Keratinocyte (primary cell): ENCODE measurements around the gene ERC2. TPM values are rescaled to one million over a fixed set of nuclear protein-coding genes. Genes with fewer than 3 reads are reported as not detected.

Experiments
- DNase-seq: peaks from one replicate; pipeline ENCODE4 v3.0.0-alpha.2; 2011; ENCODE audit warnings: low read depth, missing footprints, low spot score
- FAIRE-seq: peaks from 2 replicates; lab custom pipeline; 2011; peaks lifted over from hg19 to GRCh38; lab: Jason Lieb, UNC
- H2AFZ ChIP-seq: 2 replicates; pipeline ENCODE4 v1.6.0; 2012; ENCODE audit warnings: low read length, control low read depth, inconsistent platforms; ENCODE audit not compliant: control insufficient read depth
- H3K27ac ChIP-seq: 2 replicates; pipeline ENCODE4 v1.5.1; 2011; ENCODE audit warnings: low read length; ENCODE audit not compliant: control insufficient read depth, insufficient read depth
- H3K27me3 ChIP-seq: 3 replicates; pipeline ENCODE4 v1.6.0; 2011; ENCODE audit warnings: low read length; ENCODE audit not compliant: control insufficient read depth, insufficient read depth; ENCODE audit errors: extremely low read depth
- H3K36me3 ChIP-seq, 2 experiments: 2 replicates in 1 of 2; 3 replicates in 1 of 2; pipeline ENCODE4 v1.5.1; 2011; ENCODE audit warnings: low read length in 2 of 2, mild to moderate bottlenecking in 1 of 2; ENCODE audit not compliant: control insufficient read depth in 2 of 2, insufficient read depth in 2 of 2; ENCODE audit errors: extremely low read depth in 1 of 2
- H3K4me1 ChIP-seq: 3 replicates; pipeline ENCODE4 v1.5.1; 2011; ENCODE audit warnings: low read length; ENCODE audit not compliant: control insufficient read depth, insufficient read depth; ENCODE audit errors: extremely low read depth
- H3K4me2 ChIP-seq: 3 replicates; pipeline ENCODE4 v1.6.0; 2011; ENCODE audit warnings: low read depth, low read length; ENCODE audit not compliant: control insufficient read depth, insufficient read depth; ENCODE audit errors: extremely low read depth
- H3K4me3 ChIP-seq, 3 experiments: fragments of 200-600 bp in 1 of 3; sonication (generic) in 1 of 3; 2 replicates in 2 of 3; 3 replicates in 1 of 3; pipeline ENCODE4 v1.5.1; 2011 to 2016; ENCODE audit warnings: low read length in 3 of 3, mild to moderate bottlenecking in 3 of 3, control low read depth in 2 of 3, inconsistent platforms in 1 of 3, low read depth in 1 of 3, mixed read lengths in 1 of 3, mixed run types in 1 of 3, moderate library complexity in 1 of 3; ENCODE audit not compliant: control insufficient read depth in 2 of 3, insufficient read depth in 2 of 3; ENCODE audit errors: extremely low read depth in 1 of 3
- H3K79me2 ChIP-seq: 2 replicates; pipeline ENCODE4 v1.6.0; 2012; ENCODE audit warnings: low read length; ENCODE audit not compliant: control insufficient read depth, insufficient read depth
- H3K9ac ChIP-seq: 3 replicates; pipeline ENCODE4 v1.6.0; 2011; ENCODE audit warnings: low read length; ENCODE audit not compliant: control insufficient read depth, insufficient read depth; ENCODE audit errors: extremely low read depth
- H3K9me1 ChIP-seq: 3 replicates; pipeline ENCODE4 v1.6.0; 2011; ENCODE audit warnings: low read length; ENCODE audit not compliant: control insufficient read depth, insufficient read depth; ENCODE audit errors: extremely low read depth
- H3K9me3 ChIP-seq: 2 replicates; pipeline ENCODE4 v1.5.1; 2012; ENCODE audit warnings: low read depth, low read length; ENCODE audit not compliant: control insufficient read depth
- H4K20me1 ChIP-seq: 3 replicates; pipeline ENCODE4 v1.6.0; 2011; ENCODE audit warnings: low read length; ENCODE audit not compliant: control insufficient read depth, insufficient read depth; ENCODE audit errors: extremely low read depth
- CTCF ChIP-seq, 3 experiments: IDR thresholded peaks in 1 of 3; conservative IDR thresholded peaks in 1 of 3; optimal IDR thresholded peaks in 1 of 3; 2 replicates in 2 of 3; 3 replicates in 1 of 3; pipeline versions ENCODE3 to v1.5.1; 2011; ENCODE audit warnings: low read length in 3 of 3, mild to moderate bottlenecking in 3 of 3, moderate library complexity in 2 of 3, control low read depth in 1 of 3, inconsistent platforms in 1 of 3; ENCODE audit not compliant: insufficient read depth in 2 of 3; ENCODE audit errors: extremely low read depth in 1 of 3
- EZH2 ChIP-seq: IDR thresholded peaks from one replicate; pipeline ENCODE4 v1.6.1; 2012; ENCODE audit warnings: inconsistent platforms, mild to moderate bottlenecking, low read length, moderate library complexity
- dilution Hi-C: fragments of 300-500 bp; cut with MboI; formaldehyde crosslinking; loops from one replicate; pipeline ENCODE4 v1.7.0; 2020; ENCODE audit warnings: low sequenced_read_pairs; ENCODE audit not compliant: extremely low pct_ligation_motif_present
- polyA plus RNA-seq, 5 experiments: library from polyadenylated mRNA; depleted of rRNA in 3 of 5; stranded (reverse) in 3 of 5; stranded (forward) in 1 of 5; unstranded in 1 of 5; fragments of >200 nt; gene quantifications; 1 replicate in 1 of 5; 2 replicates in 3 of 5; 3 replicates in 1 of 5; pipeline versions ENCODE4 v1.2.1 to v1.2.3, GENCODE V29; 2011 to 2012; ENCODE audit warnings: missing spikeins in 2 of 5, low read depth in 1 of 5, low replicate concordance in 1 of 5

The ERC2 gene
- polyA plus RNA-seq, 1 donor (not counting 4 experiments of a cell fraction or from before 2014, with no cell fraction given): 0.08 TPM

- dilution Hi-C loops: no loop called here
- Histone ChIP-seq H3K79me2 (no peaks in the 10 kb centered on the region), H3K4me1 (no peaks in the 10 kb centered on the region), H3K27me3 (no peaks in the 10 kb centered on the region), H3K36me3 (no peaks in the 10 kb centered on the region), H3K4me2 (no peak overlapping the region), H3K27ac (no peak overlapping the region), H4K20me1 (no peaks in the 10 kb centered on the region), H3K9me3 (no peaks in the 10 kb centered on the region), H2AFZ (no peak overlapping the region), H3K4me3 (no peak overlapping the region), H3K9me1 (no peaks in the 10 kb centered on the region), H3K9ac (no peak overlapping the region)
- no peak for DNase-seq
- no peak for FAIRE-seq
- TF ChIP-seq CTCF (optimal IDR thresholded peaks at IDR 0.05 in 1 of 3, IDR thresholded peaks at IDR 0.05 in 1 of 3, conservative IDR thresholded peaks at IDR 0.05 in 1 of 3; ENCODE audit: extremely low read depth in 1 of 3, insufficient read depth in 2 of 3, low read length in 3 of 3) (no peak), EZH2 (no peak)
Measured at GRCh38 chr3:55909373-55909772, 558.9 kb downstream of the ERC2 start.

GRCh38 chr3:55907616-55908015 lies 560.7 kb downstream of the ERC2 start:
- TF ChIP-seq CTCF (optimal IDR thresholded peaks at IDR 0.05 in 1 of 3, IDR thresholded peaks at IDR 0.05 in 1 of 3, conservative IDR thresholded peaks at IDR 0.05 in 1 of 3; ENCODE audit: extremely low read depth in 1 of 3, insufficient read depth in 2 of 3, low read length in 3 of 3) (no peak), EZH2 (no peak)
- H4K20me1 ChIP-seq: no peaks in the 10 kb centered on the region
- H3K4me3 ChIP-seq: no peak overlapping the region
- H3K4me2 ChIP-seq: no peak overlapping the region
- dilution Hi-C loops: no loop called here
- no peak overlapping the region for H3K27ac ChIP-seq
- H2AFZ ChIP-seq: no peak overlapping the region
- no peaks in the 10 kb centered on the region for H3K9me3 ChIP-seq
- no peaks in the 10 kb centered on the region for H3K36me3 ChIP-seq
- H3K79me2 ChIP-seq: no peaks in the 10 kb centered on the region
- H3K27me3 ChIP-seq: no peaks in the 10 kb centered on the region
- no peaks in the 10 kb centered on the region for H3K4me1 ChIP-seq
- FAIRE-seq (no peak), DNase-seq (no peak)
- no peak overlapping the region for H3K9ac ChIP-seq
- no peaks in the 10 kb centered on the region for H3K9me1 ChIP-seq
